ENCODE results near the gene ACOT12. TPM values are rescaled to one million over a fixed set of nuclear protein-coding genes. Genes with fewer than 3 reads are reported as not detected.

The ACOT12 gene
- polyA plus RNA-seq, 1 experiment, result 0.56 TPM

DNA sequence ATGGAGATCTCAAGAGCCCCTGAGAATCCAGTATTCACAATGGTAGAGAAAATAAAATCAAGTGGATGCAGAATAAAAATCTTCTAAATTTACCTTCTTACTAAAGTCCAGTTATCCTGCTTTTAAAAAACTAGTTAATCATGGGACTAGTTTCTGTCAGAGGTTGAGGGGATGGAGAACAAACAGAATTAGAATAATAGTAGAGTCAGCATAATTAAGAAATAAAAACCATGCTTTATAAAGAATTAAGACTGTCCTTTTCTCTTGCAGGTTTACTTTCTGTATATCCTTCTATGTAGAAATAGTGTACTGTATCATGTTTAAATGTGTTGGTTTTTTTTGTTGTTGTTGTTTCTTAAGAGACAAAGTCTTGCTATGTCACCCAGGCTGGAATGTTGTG is 23.0 kb downstream of the ACOT12 start:
- CTCF ChIA-PET, result no interaction called here
- no peak for DNase-seq (ENCODE audit: low read depth, low spot score)
- Histone ChIP-seq H3K27ac (ENCODE audit: low read depth, low read length) (no peak overlapping the region), H3K4me3 (ENCODE audit: low read depth, low read length) (no peak overlapping the region), H3K9me3 (ENCODE audit: control insufficient read depth, insufficient read depth, low read length) (no peaks in the 10 kb centered on the region), H3K27me3 (ENCODE audit: control insufficient read depth, insufficient read depth, low read length) (peaks cover 3% of the 10 kb centered on the region)
- POLR2A ChIA-PET, result no interaction called here
- TF ChIP-seq, protein P1, sequence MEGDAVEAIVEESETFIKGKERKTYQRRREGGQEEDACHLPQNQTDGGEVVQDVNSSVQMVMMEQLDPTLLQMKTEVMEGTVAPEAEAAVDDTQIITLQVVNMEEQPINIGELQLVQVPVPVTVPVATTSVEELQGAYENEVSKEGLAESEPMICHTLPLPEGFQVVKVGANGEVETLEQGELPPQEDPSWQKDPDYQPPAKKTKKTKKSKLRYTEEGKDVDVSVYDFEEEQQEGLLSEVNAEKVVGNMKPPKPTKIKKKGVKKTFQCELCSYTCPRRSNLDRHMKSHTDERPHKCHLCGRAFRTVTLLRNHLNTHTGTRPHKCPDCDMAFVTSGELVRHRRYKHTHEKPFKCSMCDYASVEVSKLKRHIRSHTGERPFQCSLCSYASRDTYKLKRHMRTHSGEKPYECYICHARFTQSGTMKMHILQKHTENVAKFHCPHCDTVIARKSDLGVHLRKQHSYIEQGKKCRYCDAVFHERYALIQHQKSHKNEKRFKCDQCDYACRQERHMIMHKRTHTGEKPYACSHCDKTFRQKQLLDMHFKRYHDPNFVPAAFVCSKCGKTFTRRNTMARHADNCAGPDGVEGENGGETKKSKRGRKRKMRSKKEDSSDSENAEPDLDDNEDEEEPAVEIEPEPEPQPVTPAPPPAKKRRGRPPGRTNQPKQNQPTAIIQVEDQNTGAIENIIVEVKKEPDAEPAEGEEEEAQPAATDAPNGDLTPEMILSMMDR (IDR thresholded peaks at IDR 0.05; ENCODE audit: low read depth, low read length), result no peak

DNA sequence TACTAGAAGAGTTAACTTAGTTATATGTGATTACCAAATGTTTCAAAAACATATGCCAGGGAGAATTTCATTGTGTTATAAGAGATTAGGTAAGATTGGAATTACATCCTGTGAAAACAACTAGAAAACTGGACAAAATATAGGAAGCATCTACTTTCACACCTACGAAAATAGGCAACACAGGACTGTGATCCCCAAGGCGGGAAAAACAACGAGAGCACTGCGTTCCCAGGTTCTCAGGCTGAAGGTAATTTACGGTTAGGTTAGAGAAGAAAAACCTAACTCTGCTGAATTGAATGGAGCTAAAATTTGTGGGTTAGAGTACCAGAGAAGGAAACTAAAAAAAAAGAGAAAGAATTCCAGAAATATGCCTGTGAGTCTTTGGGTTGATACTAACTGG is 28.4 kb downstream of the ACOT12 start:
- TF ChIP-seq, protein P1 (IDR thresholded peaks at IDR 0.05; ENCODE audit: low read depth, low read length), result no peak
- Histone ChIP-seq H3K9me3 (ENCODE audit: control insufficient read depth, insufficient read depth, low read length) (no peaks in the 10 kb centered on the region), H3K4me3 (ENCODE audit: low read depth, low read length) (no peak overlapping the region), H3K27ac (ENCODE audit: low read depth, low read length) (no peak overlapping the region), H3K27me3 (ENCODE audit: control insufficient read depth, insufficient read depth, low read length) (no peaks in the 10 kb centered on the region)
- DNase-seq (ENCODE audit: low read depth, low spot score), result no peak
- ChIA-PET CTCF (interaction anchor here (1.9 kb wide), 1 partner anchor 66 kb away, joined by 6 read pairs; no protein-coding TSS in a partner anchor), POLR2A (no interaction called here)

DNA sequence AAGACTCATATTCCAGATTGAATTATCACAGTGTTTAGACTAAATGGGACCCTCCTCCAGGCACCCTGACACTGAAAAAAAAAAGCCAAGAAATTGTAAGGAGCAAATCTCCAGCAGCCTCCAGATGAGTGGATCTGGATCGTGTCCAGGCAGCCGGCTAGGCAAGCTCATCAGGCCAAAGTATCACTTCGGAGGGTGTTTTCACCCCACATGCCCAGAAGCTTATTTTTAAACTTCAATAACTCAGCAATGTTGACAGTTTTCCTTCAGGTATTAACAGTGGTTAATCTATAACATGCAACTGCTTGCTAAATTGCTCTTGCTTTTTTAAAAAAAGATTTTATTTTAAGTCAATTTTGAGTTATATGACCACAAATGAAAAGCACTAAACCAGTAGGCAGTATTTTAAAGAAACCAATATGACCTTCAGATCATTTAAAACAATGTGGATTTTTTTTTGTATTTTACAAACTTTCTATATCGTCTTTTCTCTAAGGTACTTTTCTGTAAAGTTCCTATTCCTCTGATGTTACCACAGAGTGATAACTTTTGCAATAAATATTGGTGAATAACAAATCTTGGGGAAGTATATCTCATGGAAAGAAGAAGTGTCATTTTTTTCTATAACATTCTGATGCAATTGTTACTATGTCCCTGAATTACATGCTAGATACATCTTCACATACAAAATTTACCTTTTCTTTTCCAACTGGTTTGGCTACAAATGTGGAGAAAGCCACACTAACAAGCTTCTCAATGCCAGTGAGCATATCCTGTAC is 30.7 kb downstream of the ACOT12 start:
- POLR2A ChIA-PET, result no interaction called here
- no peak overlapping the region for H3K27ac ChIP-seq (ENCODE audit: low read depth, low read length)
- TF ChIP-seq, protein P1 (IDR thresholded peaks at IDR 0.05; ENCODE audit: low read depth, low read length), result no peak
- no peaks in the 10 kb centered on the region for H3K9me3 ChIP-seq (ENCODE audit: control insufficient read depth, insufficient read depth, low read length)
- DNase-seq (ENCODE audit: low read depth, low spot score), result no peak
- H3K4me3 ChIP-seq (ENCODE audit: low read depth, low read length), result no peak overlapping the region
- CTCF ChIA-PET, result no interaction called here
- no peaks in the 10 kb centered on the region for H3K27me3 ChIP-seq (ENCODE audit: control insufficient read depth, insufficient read depth, low read length)

DNA sequence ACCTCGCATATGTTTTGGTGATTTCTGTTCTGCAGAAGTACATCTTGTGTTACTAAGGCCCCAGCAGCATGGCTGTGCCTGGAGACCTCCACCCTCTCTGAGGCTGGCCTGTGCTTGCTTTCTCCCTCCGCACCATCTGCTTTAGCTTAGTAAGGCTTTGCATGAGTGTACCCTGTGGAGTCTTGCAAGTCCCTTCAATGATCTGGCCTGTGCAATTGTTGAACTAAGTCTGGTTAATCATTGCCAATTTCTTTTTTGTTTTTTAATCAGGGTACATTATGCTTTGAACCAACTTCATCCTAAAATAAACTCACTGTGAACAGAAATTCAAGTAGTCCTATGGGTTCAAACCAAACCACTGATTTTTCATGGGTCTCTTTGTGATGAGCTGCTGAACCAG is 32.3 kb downstream of the ACOT12 start:
- POLR2A ChIA-PET, result no interaction called here
- H3K4me3 ChIP-seq (ENCODE audit: low read depth, low read length), result no peak overlapping the region
- H3K9me3 ChIP-seq (ENCODE audit: control insufficient read depth, insufficient read depth, low read length), result no peaks in the 10 kb centered on the region
- no peak for DNase-seq (ENCODE audit: low read depth, low spot score)
- TF ChIP-seq, protein P1 (IDR thresholded peaks at IDR 0.05; ENCODE audit: low read depth, low read length), result no peak
- no peaks in the 10 kb centered on the region for H3K27me3 ChIP-seq (ENCODE audit: control insufficient read depth, insufficient read depth, low read length)
- no peak overlapping the region for H3K27ac ChIP-seq (ENCODE audit: low read depth, low read length)
- CTCF ChIA-PET, result interaction anchor here (0.6 kb wide), 1 partner anchor 564 kb away, joined by 3 read pairs; no protein-coding TSS in a partner anchor

DNA sequence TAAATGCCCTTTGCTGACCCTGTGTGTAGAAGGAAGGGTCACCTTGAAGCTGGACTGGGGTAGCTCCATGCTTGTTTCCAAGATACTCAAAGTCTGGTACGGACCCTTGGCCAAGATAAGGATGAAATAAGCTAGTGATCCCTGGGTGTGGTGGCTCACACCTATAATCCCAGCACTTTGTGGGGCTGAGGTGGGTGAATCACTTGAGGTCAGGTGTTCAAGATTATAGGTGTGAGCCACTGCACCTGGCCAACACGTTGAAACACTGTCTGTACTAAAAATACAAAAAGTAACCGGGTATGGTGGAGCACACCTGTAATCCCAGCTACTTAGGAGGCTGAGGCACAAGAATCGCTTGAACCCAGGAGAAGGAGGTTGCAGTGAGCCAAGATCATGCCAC is 33.3 kb downstream of the ACOT12 start:
- no peaks in the 10 kb centered on the region for H3K9me3 ChIP-seq (ENCODE audit: control insufficient read depth, insufficient read depth, low read length)
- DNase-seq (ENCODE audit: low read depth, low spot score), result no peak
- no peak overlapping the region for H3K4me3 ChIP-seq (ENCODE audit: low read depth, low read length)
- ChIA-PET CTCF (interaction anchor here (0.6 kb wide), 1 partner anchor 565 kb away, joined by 3 read pairs; no protein-coding TSS in a partner anchor), POLR2A (interaction anchor here (0.7 kb wide), 1 partner anchor 66 kb away, joined by 3 read pairs; no protein-coding TSS in a partner anchor)
- no peak overlapping the region for H3K27ac ChIP-seq (ENCODE audit: low read depth, low read length)
- TF ChIP-seq, protein P1 (IDR thresholded peaks at IDR 0.05; ENCODE audit: low read depth, low read length), result no peak
- H3K27me3 ChIP-seq (ENCODE audit: control insufficient read depth, insufficient read depth, low read length), result no peaks in the 10 kb centered on the region
